Testis (tissue), 3 donors: ENCODE results near the gene SLC15A4. TPM values are rescaled to one million over a fixed set of nuclear protein-coding genes. Genes with fewer than 3 reads are reported as not detected.
A peak's percentile ranks its signal among the peaks of the same experiment; 100 is the strongest.

ENCODE experiments used
- DNase-seq: peaks from one replicate; pipeline ENCODE4 v3.0.0-alpha.2; 2019
- H3K27ac ChIP-seq, 2 donors: fragments of 200-600 bp; sonication (generic); one replicate each; pipeline ENCODE4 v1.5.1; 2019
- H3K27me3 ChIP-seq: fragments of 200-600 bp; sonication (generic); one replicate; pipeline ENCODE4 v1.5.1; 2019
- H3K36me3 ChIP-seq: fragments of 200-600 bp; sonication (generic); one replicate; pipeline ENCODE4 v1.5.1; 2017; ENCODE audit warnings: low read depth; ENCODE audit errors: missing control alignments
- H3K4me1 ChIP-seq: fragments of 200-600 bp; sonication (generic); one replicate; pipeline ENCODE4 v1.5.1; 2019
- H3K4me3 ChIP-seq, 2 donors: fragments of 200-600 bp; sonication (generic); one replicate each; pipeline ENCODE4 v1.5.1; 2017 to 2019
- H3K9me3 ChIP-seq: fragments of 200-600 bp; sonication (generic); one replicate; pipeline ENCODE4 v1.5.1; 2017
- POLR2A ChIP-seq: fragments of 450-650 bp; IDR thresholded peaks from one replicate; pipeline ENCODE4 v1.6.1; 2017; ENCODE audit warnings: antibody characterized with exemption, mild to moderate bottlenecking, moderate library complexity
- WGBS, 2 donors: methylation state at CpG; one replicate each; pipeline ENCODE4 v1.1.5; 2018; 5-methylcytosine and 5-hydroxymethylcytosine counted together
- intact Hi-C: fragments of 100-400 bp; cut with DNase I; formaldehyde crosslinking; loops from one replicate; pipeline ENCODE4 v1.15.1; 2023; ENCODE audit warnings: low total_unique reads
- polyA plus RNA-seq: library from polyadenylated mRNA; stranded (reverse); fragments of 350-450 nt; fragmentation: Illumina TruSeq; extraction: RNeasy Lipid Tissue Mini Kit (QIAGEN cat#74804); gene quantifications from one replicate; pipeline ENCODE4 v1.2.3, GENCODE V29; 2014; ENCODE audit warnings: low read depth, low replicate concordance; ENCODE audit not compliant: insufficient read depth
- total RNA-seq, 2 donors: library from RNA; depleted of rRNA; stranded (reverse); fragments of >200 nt; gene quantifications; one replicate each; pipeline ENCODE4 v1.2.3, GENCODE V29; 2016
- TF ChIP-seq, protein P1 (sequence below), 3 experiments: fragments of 450-650 bp in 2 of 3; fragments of 200-600 bp in 1 of 3; sonication (generic) in 1 of 3; IDR thresholded peaks; one replicate each; pipeline ENCODE4 v1.5.1; 2016 to 2019; ENCODE audit warnings: antibody characterized with exemption in 3 of 3, mild to moderate bottlenecking in 2 of 3, moderate library complexity in 1 of 3

Gene SLC15A4
- total and polyA plus RNA-seq, 3 donors from 2014 or later, result 59.7 to 83.7 (median 81.3) TPM

DNA sequence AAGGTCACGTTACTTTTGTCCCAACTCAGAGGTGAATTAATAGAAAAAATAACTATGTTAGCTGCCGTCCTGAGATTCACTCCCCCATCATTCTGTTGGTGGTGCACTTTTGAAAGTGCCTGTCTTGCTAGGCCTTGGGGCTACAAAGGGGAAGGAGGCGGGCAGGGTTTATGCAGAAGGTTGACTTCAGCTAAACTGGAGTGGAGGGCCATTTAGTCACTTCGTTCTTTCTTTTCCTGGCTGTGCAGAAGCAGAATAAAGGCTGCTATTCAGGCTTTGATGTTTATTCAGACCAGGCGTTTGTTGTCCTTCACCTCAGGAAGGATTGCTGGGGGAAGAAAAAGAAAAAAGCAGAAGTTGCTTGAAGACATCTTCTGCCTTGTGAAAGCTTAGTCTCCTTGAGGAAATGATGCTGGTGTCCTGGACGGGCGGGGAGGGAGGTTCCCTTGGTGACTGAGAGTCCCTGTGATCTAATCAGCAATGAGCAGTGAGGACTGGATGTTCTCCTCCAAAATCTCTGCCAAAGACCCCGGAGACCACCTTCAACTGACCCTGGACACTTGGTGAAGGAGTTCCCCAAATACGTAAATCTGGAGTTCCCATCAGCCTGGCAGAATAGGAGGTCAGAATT, 33.5 kb upstream of the SLC15A4 start:
- Histone ChIP-seq H3K9me3 (no peaks in the 10 kb centered on the region), H3K27ac (no peak overlapping the region), H3K36me3 (no peaks in the 10 kb centered on the region), H3K4me3 (no peak overlapping the region), H3K27me3 (no peaks in the 10 kb centered on the region), H3K4me1 (peaks cover 4% of the 10 kb centered on the region)
- WGBS, 2 donors, result 80% methylated on average over 9 of the region's 9 CpGs
- DNase-seq, result no peak
- TF ChIP-seq, protein P1, sequence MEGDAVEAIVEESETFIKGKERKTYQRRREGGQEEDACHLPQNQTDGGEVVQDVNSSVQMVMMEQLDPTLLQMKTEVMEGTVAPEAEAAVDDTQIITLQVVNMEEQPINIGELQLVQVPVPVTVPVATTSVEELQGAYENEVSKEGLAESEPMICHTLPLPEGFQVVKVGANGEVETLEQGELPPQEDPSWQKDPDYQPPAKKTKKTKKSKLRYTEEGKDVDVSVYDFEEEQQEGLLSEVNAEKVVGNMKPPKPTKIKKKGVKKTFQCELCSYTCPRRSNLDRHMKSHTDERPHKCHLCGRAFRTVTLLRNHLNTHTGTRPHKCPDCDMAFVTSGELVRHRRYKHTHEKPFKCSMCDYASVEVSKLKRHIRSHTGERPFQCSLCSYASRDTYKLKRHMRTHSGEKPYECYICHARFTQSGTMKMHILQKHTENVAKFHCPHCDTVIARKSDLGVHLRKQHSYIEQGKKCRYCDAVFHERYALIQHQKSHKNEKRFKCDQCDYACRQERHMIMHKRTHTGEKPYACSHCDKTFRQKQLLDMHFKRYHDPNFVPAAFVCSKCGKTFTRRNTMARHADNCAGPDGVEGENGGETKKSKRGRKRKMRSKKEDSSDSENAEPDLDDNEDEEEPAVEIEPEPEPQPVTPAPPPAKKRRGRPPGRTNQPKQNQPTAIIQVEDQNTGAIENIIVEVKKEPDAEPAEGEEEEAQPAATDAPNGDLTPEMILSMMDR (IDR thresholded peaks at IDR 0.05), result no peak
- no peak for TF ChIP-seq POLR2A
- intact Hi-C loops, result no loop called here

DNA sequence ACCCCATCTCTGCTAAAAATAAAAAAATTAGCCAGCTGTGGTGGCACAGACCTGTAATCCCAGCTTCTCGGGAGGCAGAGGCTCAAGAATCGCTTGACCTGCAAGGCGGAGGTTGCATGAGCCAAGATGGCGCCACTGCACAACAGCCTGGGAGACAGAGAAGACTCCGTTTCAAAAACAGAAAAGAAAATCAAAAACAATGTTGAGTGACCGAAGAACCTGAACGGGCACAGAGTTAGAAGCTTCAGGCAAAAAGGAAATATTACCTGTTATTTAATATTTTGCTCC, 33.0 kb upstream of the SLC15A4 start:
- WGBS, 2 donors, result 90 to 97% methylated on average over 7 of the region's 7 CpGs
- Histone ChIP-seq H3K27me3 (no peaks in the 10 kb centered on the region), H3K27ac (no peak overlapping the region), H3K9me3 (no peaks in the 10 kb centered on the region), H3K4me1 (peaks cover 4% of the 10 kb centered on the region), H3K36me3 (no peaks in the 10 kb centered on the region), H3K4me3 (no peak overlapping the region)
- TF ChIP-seq, protein P1 (IDR thresholded peaks at IDR 0.05), result no peak
- TF ChIP-seq POLR2A, result no peak
- intact Hi-C loops, result no loop called here
- no peak for DNase-seq

DNA sequence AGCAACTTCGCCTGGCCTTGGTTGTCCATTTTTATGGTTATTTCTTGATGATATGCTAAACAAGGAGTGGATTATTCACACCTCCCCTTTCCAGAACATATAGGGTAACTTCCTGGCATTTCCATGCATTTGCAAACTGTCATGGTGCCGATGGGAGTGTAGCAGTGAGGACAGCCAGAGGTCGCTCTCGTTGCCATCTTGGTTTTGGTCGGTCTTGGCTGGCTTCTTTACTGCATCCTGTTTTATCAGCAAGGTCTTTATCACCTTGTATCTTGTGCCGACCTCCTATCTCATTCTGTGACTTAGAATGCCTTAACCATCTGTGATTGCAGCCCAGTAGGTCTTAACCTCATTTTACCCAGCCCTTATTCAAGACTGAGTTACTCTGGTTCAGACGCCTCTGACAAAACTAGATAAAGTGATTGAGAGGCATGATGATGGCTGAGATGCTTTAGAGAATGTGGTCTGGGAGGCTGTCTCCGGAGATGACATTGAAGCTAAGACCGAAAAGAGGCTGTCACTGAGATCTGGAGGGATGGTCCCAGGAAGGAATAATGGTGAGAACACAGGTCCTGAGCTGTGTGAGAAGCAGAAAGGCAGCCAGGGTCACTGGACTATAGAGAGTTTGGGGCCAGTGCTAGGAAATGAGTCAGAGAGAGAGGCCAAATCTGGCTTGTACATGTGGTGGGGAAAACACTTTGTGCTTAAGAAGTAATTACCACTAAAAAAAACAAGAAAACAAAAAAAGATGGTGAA, 32.5 kb upstream of the SLC15A4 start:
- 86 to 91% methylated on average over 9 of the region's 9 CpGs for WGBS, 2 donors
- Histone ChIP-seq H3K4me3 (no peak overlapping the region), H3K27ac (no peak overlapping the region), H3K27me3 (no peaks in the 10 kb centered on the region), H3K36me3 (no peaks in the 10 kb centered on the region), H3K9me3 (no peaks in the 10 kb centered on the region), H3K4me1 (peaks cover 4% of the 10 kb centered on the region)
- TF ChIP-seq POLR2A, result no peak
- TF ChIP-seq, protein P1 (IDR thresholded peaks at IDR 0.05), result no peak
- DNase-seq, result no peak
- intact Hi-C loops, result no loop called here

DNA sequence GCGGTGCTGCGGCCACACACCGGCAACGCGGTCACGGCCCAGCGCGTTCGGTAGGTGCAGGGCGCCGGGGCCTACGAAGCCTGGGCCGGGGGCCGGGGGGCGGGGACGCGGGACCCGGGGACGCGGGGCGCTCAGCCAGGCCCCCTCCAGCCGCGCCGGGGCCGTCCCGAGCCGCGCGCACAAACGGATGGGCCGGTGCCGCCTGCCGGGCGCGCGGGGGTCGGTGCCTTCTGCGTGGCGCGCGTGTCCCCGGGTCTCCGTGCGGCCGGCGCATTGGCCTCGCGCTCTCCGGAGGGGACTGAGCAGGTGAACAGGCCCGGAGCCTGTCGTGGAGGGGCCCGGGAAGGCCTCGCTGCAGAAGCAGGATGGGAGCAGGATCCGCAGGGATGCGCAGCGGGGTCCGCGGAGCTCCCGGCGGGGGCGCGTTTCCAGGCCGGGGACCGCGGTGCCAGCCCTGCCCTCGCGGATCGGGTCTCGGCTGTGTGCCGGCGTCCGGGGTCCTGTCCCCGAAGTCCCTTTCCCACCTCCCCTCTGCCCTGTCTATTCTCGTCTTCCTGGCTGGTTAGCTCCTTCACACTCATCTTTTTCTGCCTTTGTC, 29.9 kb upstream of the SLC15A4 start:
- H3K4me3 ChIP-seq, result peak overlapping the region; percentile 21 to 53
- no peaks in the 10 kb centered on the region for H3K27me3 ChIP-seq
- 0 to 1% methylated on average over 14 to 63 of the region's 74 CpGs for WGBS, 2 donors
- H3K36me3 ChIP-seq, result no peaks in the 10 kb centered on the region
- TF ChIP-seq, protein P1 (IDR thresholded peaks at IDR 0.05), result no peak
- TF ChIP-seq POLR2A, result no peak
- no peaks in the 10 kb centered on the region for H3K9me3 ChIP-seq
- no peak overlapping the region for H3K27ac ChIP-seq
- H3K4me1 ChIP-seq, result peaks cover 4% of the 10 kb centered on the region
- intact Hi-C loops, result no loop called here
- no peak for DNase-seq
